GM10847 (cell line): Measurements from ENCODE around the gene ZMYND11.

Source experiments
- POLR2A ChIP-seq: IDR thresholded peaks from 2 replicates; pipeline ENCODE4 v1.6.1; 2011; ENCODE audit not compliant: insufficient read length; ENCODE audit errors: extremely low read depth

ZMYND11 gene

DNA sequence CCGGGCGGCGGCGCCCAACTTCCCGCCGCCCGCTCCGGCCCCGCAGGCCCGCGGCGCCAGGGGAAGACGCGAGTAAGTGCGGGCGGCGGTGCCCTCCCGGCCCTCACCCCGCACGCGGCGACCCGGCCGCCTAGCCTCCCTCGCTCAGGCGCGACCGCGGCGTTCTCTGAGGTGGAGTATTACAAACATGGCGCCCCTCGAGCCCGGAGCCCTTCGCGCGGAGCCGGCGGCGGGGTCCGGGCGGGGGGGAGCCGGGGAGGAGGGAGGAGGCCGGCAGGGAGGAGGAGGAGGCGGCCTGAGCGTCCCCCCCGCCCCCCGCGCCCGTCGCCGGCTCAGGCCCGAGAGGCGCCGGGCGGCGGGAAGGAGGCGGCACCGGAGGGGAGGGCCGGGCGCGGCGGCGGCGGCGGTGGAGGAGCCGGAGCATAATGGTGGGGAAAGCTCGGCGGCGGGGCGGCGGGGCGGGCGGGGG, at the start of gene ZMYND11:
Gene ZMYND11 (plus strand): TSS at position 324 of the 469 bp plus-strand sequence. CDS start 44,558 bp downstream, outside the sequence.
- no peak for TF ChIP-seq POLR2A

- no peak for TF ChIP-seq POLR2A
These were observed 49.2 kb upstream of the ZMYND11 start for GRCh38 chr10:86031-86430.

DNA sequence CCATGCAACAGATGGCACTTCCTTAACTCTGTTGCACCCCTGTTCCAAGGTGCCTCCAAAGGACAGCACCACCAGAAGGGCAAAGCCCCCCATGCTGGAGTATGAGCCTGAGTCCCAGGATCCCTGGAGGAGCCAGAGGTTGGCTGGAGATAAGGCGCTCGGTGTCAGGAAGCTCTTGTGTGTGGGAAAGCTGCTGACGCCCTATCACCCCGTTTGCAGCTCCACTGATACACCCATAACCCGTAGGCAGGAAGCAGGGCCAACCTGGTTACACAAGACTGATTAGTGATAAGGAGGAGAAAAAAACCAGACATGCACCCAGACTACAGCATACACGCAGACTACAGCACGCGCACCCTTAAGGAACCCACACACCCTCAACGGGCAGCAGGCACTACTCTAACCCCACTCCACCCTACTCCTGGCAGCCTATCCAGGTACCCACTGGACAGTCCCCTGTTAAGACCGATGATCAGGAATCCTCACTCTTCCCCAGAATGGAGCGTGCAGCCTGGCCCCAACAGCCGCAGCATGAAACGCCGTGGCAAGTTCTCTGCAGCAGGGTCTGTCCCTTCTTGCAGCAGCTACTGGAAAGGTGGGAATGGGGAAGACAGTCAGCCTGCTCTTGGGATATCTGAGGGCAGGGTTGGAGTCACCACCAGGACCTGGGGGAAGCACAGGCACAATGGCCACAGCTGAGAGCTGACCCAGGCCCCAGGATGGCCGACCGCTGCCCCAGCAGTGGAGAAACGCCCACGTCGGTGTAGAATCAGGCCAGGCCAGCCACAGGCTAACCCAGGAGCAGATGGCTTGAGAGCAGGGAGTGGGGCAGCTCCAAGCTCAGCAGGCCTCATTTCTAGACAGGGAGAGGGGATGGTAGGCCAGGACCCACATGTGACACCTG, 47.8 kb upstream of the ZMYND11 start:
- TF ChIP-seq POLR2A, result no peak

GRCh38 chr10:88253-88652, 47.0 kb upstream of the ZMYND11 start:
- TF ChIP-seq POLR2A, result no peak

GRCh38 chr10:89248-89647, 46.0 kb upstream of the ZMYND11 start:
- no peak for TF ChIP-seq POLR2A

- TF ChIP-seq POLR2A, result no peak
These were observed 45.1 kb upstream of the ZMYND11 start for GRCh38 chr10:90161-90560.

GRCh38 chr10:91313-91712, 43.9 kb upstream of the ZMYND11 start:
- no peak for TF ChIP-seq POLR2A

DNA sequence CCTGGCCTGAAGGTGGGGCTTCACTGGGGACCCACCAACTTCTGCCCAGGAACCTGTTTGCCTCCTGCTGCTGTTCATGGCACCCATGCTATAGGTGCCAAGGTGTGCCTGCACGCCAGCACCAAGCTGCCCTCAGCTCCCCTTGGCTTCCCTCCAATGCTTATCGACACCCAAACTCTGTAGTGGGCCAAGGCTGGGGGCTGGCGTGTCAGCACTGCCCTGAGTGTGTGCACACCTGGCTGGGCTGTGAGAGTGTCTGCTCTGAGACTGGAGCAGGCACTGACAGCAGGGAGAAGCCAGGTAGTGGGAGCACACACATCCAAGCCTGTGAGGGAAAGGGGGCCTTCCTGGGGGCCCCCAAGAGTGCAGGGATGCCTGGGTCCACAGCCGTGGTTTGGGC, 43.1 kb upstream of the ZMYND11 start:
- no peak for TF ChIP-seq POLR2A

- no peak for TF ChIP-seq POLR2A
These were observed 42.4 kb upstream of the ZMYND11 start for GRCh38 chr10:92846-93245.

- no peak for TF ChIP-seq POLR2A
These were observed 40.6 kb upstream of the ZMYND11 start for GRCh38 chr10:94613-95012.

DNA sequence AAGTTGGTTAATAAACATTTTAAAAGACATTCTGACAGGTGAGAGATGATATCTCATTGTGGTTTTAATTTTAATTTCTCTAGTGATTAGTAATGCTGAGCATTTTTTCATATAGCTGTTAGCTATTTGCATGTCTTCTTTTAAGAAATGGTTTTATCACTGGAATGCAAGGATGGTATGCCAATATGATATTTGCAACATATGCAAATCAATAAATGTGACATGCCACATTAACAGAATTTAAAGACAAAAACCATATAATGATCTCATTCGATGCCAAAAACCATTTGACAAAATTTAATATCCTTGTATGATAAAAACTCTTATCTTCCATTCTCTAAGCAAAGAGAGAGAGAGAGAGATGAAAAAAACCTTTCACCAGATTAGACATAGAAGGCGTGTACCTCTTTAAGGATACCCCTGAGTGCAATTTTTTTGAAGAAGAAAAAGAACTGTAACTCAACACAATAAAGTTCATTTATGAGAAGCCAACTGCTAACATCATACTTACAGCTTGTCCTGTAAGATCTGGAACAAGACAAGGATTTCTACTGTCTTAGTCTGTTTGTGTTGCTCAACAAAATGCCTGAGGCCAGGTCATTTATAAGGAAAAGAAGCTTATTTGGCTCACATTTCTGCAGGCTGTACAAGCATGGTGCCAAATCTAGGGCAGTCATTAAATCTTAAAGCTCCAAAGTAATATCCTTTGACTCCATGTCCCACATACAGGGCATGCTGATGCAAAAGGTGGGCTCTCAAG, 39.7 kb upstream of the ZMYND11 start:
- TF ChIP-seq POLR2A, result no peak

GRCh38 chr10:96466-96865, 38.8 kb upstream of the ZMYND11 start:
- TF ChIP-seq POLR2A, result no peak

- TF ChIP-seq POLR2A, result no peak
These were observed 30.8 kb upstream of the ZMYND11 start for GRCh38 chr10:104416-104815.

DNA sequence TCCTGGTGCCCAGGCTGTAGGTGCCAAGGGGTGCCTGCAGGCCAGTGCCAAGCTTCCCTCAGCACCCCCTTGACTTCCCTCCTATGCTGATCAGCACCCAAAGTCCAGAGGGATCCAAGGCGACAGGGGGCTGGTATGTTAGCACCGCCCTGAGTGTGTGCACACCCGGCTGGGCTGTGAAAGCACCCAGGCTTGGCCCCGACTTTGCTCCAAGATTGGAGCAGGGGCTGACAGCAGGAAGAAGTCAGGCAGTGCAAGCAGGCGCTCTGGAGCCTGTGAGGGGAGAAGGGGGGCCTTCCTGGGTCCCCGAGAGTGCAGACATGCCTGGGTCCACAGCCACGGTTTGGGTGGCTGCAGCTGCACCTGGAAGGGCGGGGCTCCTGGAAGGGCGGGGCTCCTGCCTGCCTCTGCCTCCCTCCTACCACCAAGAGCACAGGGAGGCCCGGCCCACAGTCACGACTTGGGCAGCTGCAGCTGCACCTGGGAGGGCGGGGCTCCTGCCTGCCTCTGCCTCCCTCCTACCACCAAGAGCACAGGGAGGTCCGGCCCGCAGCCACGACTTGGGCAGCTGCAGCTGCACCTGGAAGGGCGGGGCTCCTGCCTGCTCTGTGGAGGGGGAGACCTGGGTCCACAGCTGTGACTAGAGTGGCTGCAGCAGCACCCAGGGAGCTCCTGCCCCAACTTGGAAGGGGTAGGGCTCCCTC, 30.2 kb upstream of the ZMYND11 start:
- no peak for TF ChIP-seq POLR2A

- TF ChIP-seq POLR2A, result no peak
These were observed 29.4 kb upstream of the ZMYND11 start for GRCh38 chr10:105806-106205.

GRCh38 chr10:106740-107139, 28.5 kb upstream of the ZMYND11 start:
- no peak for TF ChIP-seq POLR2A

DNA sequence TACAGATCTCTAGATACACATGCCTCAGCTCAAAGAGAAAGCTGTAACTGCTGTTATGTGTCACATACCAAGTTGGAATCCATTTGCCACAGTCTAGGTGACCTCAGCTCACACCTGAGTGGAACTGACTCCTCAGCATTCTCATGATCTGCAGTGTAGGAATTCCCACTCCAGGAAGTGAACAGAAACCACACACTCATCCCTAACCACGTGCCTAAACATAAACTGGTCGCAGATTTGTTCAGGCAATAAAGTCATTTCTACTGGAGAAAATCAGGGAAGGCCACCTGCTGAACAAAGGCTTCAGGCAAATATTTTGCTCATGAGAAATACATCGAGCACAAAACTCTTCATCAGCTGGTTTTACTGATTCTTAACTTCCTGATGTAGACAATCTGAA, 23.0 kb upstream of the ZMYND11 start:
- TF ChIP-seq POLR2A, result no peak
